Hepatocyte (in vitro differentiated cells): ENCODE data around the gene FGFR4.

Source experiments
- CTCF ChIP-seq: fragments of 200-600 bp; sonication (generic); IDR thresholded peaks from 2 replicates; pipeline ENCODE4 v1.5.1; 2016; ENCODE audit warnings: antibody characterized with exemption, mild to moderate bottlenecking; ENCODE audit not compliant: poor library complexity
- EZH2 ChIP-seq: fragments of 200-600 bp; sonication (generic); IDR thresholded peaks from 2 replicates; pipeline ENCODE4 v1.6.1; 2016; ENCODE audit warnings: antibody characterized with exemption, mild to moderate bottlenecking, borderline replicate concordance
- EZH2phosphoT487 ChIP-seq: fragments of 200-600 bp; sonication (generic); IDR thresholded peaks from one replicate; pipeline ENCODE4 v1.6.1; 2018; ENCODE audit warnings: antibody characterized with exemption, mild to moderate bottlenecking, low read depth, moderate library complexity; ENCODE audit not compliant: unreplicated experiment, severe bottlenecking

GRCh38 chr5:177133853-177134696 lies 47.4 kb downstream of the FGFR4 start:
- TF ChIP-seq CTCF = no peak
- TF ChIP-seq EZH2phosphoT487 = no peak
- no peak for TF ChIP-seq EZH2
